HG03442 (cell line): ENCODE measurements around the gene FAM78B.

Experiments used
- ATAC-seq: cut with Tn5 transposase; IDR thresholded peaks from one replicate; pipeline ENCODE4 v1.9.1; 2021; ENCODE audit warnings: mild to moderate bottlenecking, moderate library complexity; ENCODE audit not compliant: unreplicated experiment

The FAM78B gene

GRCh38 chr1:166020210-166020609, 146.6 kb downstream of the FAM78B start:
- ATAC-seq, result no peak
